ENCODE measurements around the gene TEX14. TPM values are rescaled to one million over a fixed set of nuclear protein-coding genes. Genes with fewer than 3 reads are reported as not detected.

Gene TEX14
- total and polyA plus RNA-seq, 2 donors (not counting 3 experiments of a cell fraction or from before 2014, with no cell fraction given) = 0.10 TPM; not detected in 1

DNA sequence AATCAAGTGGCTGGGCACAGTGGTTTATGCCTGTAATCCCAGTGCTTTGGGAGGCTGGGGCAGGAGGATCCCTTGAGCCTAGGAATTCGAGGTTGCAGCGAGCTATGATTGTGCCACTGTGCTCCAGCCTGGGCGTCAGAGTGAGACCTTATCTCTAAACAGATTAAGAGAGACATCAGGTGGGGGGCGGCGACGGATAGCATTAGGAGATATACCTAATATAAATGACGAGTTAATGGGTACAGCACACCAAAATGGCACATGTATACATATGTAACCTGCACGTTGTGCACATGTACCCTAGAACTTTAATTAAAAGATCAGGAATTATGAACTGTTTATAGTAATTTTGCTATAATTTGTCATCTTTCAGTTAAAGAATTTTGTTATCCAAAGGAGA lies 10.9 kb upstream of the TEX14 start:
- peak overlapping the region; percentile 97 for H3K27ac ChIP-seq (ENCODE audit: insufficient read depth, low read depth, low read length)
- H3K4me1 ChIP-seq (ENCODE audit: control insufficient read depth, extremely low read depth, insufficient read depth, low read length) = peaks cover 18% of the 10 kb centered on the region
- H3K9me3 ChIP-seq (replicated peaks; ENCODE audit: control insufficient read depth, insufficient read depth, low read length) = no peaks in the 10 kb centered on the region
- ChIA-PET POLR2A (interaction anchor here (0.7 kb wide), 1 partner anchor 69 kb away, joined by 5 read pairs; no protein-coding TSS in a partner anchor), CTCF (interaction anchor here (1.0 to 3.6 kb wide), 6 partner anchors 8 to 302 kb away, joined by 3 to 19 read pairs (median 4); partner anchors contain the start of genes RAD51C and TEX14)
- no peak for DNase-seq (ENCODE audit: low read depth, low spot score)
- TF ChIP-seq EZH2 (IDR thresholded peaks at IDR 0.05; ENCODE audit: borderline replicate concordance, low read depth, low read length, severe bottlenecking) (no peak), FOS (IDR thresholded peaks at IDR 0.05; ENCODE audit: borderline replicate concordance, insufficient read depth, low read length) (no peak), POLR2AphosphoS5 (IDR thresholded peaks at IDR 0.05; ENCODE audit: insufficient read depth, low read depth, low read length) (no peak), CTCF (IDR thresholded peaks at IDR 0.05; ENCODE audit: extremely low read depth in 1 of 2, insufficient read depth in 1 of 2, low read depth in 1 of 2, low read length in 2 of 2) (no peak), MYC (IDR thresholded peaks at IDR 0.05; ENCODE audit: low read depth, low read length) (no peak), POLR2A (IDR thresholded peaks at IDR 0.05; ENCODE audit: low read depth, low read length) (no peak), JUN (IDR thresholded peaks at IDR 0.05; ENCODE audit: borderline replicate concordance, insufficient read depth, insufficient read length, low read depth) (no peak), GATA2 (IDR thresholded peaks at IDR 0.05; ENCODE audit: insufficient read depth, insufficient read length, low read depth, low read length) (no peak)
- TF ChIP-seq, protein P1, sequence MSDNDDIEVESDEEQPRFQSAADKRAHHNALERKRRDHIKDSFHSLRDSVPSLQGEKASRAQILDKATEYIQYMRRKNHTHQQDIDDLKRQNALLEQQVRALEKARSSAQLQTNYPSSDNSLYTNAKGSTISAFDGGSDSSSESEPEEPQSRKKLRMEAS (IDR thresholded peaks at IDR 0.05; ENCODE audit: insufficient read depth, insufficient read length) = no peak
- peak overlapping the region; percentile 55 for H3K9ac ChIP-seq (replicated peaks; ENCODE audit: extremely low read depth, insufficient read depth, low read length)
- H3K79me2 ChIP-seq (ENCODE audit: control insufficient read depth, insufficient read depth, low read length) = no peaks in the 10 kb centered on the region
- no peak for FAIRE-seq
- H3K36me3 ChIP-seq (ENCODE audit: control insufficient read depth in 2 of 2, extremely low read depth in 1 of 2, insufficient read depth in 2 of 2, low read length in 2 of 2) = peaks cover 0 to under 1% of the 10 kb centered on the region in 2 experiments
- intact Hi-C loops (cut with micrococcal nuclease) (loop anchor here (1.0 to 2.0 kb wide), 4 partner anchors 10 to 184 kb away; partner anchors contain the start of genes RAD51C and TEX14), dilution Hi-C loops (cut with MboI; ENCODE audit: extremely low pct_ligation_motif_present, low sequenced_read_pairs) (loop anchor here (10.0 kb wide), 1 partner anchor 68 kb away; no protein-coding TSS in a partner anchor)
- peak overlapping the region; percentile 82 for H3K4me2 ChIP-seq (ENCODE audit: insufficient read depth, low read length)
- no peak overlapping the region for H2AFZ ChIP-seq (ENCODE audit: low read depth, low read length)
- no TSS peak for BruUV-seq (replicated peaks)
- no peaks in the 10 kb centered on the region for H4K20me1 ChIP-seq (replicated peaks; ENCODE audit: control insufficient read depth, extremely low read depth, insufficient read depth, low read length)
- H3K4me3 ChIP-seq (replicated peaks in 1 of 3; ENCODE audit: insufficient read depth in 1 of 3, low read depth in 1 of 3, low read length in 3 of 3) = peak overlapping the region in 1 of 3 experiments; percentile 15
- H3K27me3 ChIP-seq (ENCODE audit: control insufficient read depth in 2 of 2, insufficient read depth in 2 of 2, low read length in 2 of 2) = no peaks in the 10 kb centered on the region
- no peaks in the 10 kb centered on the region for H3K9me1 ChIP-seq (replicated peaks; ENCODE audit: control insufficient read depth, extremely low read depth, insufficient read depth, low read length)

Measured in endothelial cell of umbilical vein (primary cell).